ENCODE data around the gene ERMAP.

ERMAP gene

GRCh38 chr1:42846257-42847110 is 29.6 kb downstream of the ERMAP start, which contains the start of gene ZNF691:
TSS of gene ZNF691 (plus strand) at chr1:42846613. CDS start at chr1:42849659, 3,046 bp downstream.
- peak; percentile 43 to 49 (median 47) for TF ChIP-seq CTCF (IDR thresholded peaks at IDR 0.05; ENCODE audit: unreplicated experiment in 3 of 3)
- Mint-ChIP-seq H3K9me3 (peaks cover 11% of the 10 kb centered on the region), H3K27ac (peak within 1 kb of the TSS; percentile 55 to 87 (median 80)), H3K36me3 (ENCODE audit: low read depth) (peaks cover 42% of the 10 kb centered on the region), H3K4me1 (peaks cover 34% of the 10 kb centered on the region), H3K4me3 (peak within 1 kb of the TSS; percentile 96 to 100 (median 97)), H3K27me3 (ENCODE audit: low read depth) (no peaks in the 10 kb centered on the region)

- H3K9me3 Mint-ChIP-seq = peaks cover 11% of the 10 kb centered on the region
- H3K27me3 Mint-ChIP-seq (ENCODE audit: low read depth) = no peaks in the 10 kb centered on the region
- H3K27ac Mint-ChIP-seq = peak overlapping the region; percentile 55 to 87 (median 80)
- no peak for TF ChIP-seq CTCF (IDR thresholded peaks at IDR 0.05; ENCODE audit: unreplicated experiment in 3 of 3)
- peaks cover 46% of the 10 kb centered on the region for H3K36me3 Mint-ChIP-seq (ENCODE audit: low read depth)
- peak overlapping the region; percentile 96 to 100 (median 97) for H3K4me3 Mint-ChIP-seq
- peaks cover 34% of the 10 kb centered on the region for H3K4me1 Mint-ChIP-seq
These were observed 30.2 kb downstream of the ERMAP start for GRCh38 chr1:42847111-42847595.

- Mint-ChIP-seq H3K27ac (peak overlapping the region; percentile 55 to 87 (median 80)), H3K4me3 (peak overlapping the region; percentile 96 to 100 (median 97)), H3K9me3 (peaks cover 15% of the 10 kb centered on the region)
These were observed 31.0 kb downstream of the ERMAP start for GRCh38 chr1:42847721-42848460.

GRCh38 chr1:42848823-42849537 is 32.1 kb downstream of the ERMAP start:
- Mint-ChIP-seq H3K4me1 (peaks cover 34% of the 10 kb centered on the region), H3K27ac (peak overlapping the region in 1 of 3 experiments; percentile 60), H3K4me3 (peak overlapping the region in 2 of 3 experiments; percentile 33 to 96), H3K9me3 (peaks cover 15% of the 10 kb centered on the region), H3K27me3 (ENCODE audit: low read depth) (no peaks in the 10 kb centered on the region), H3K36me3 (ENCODE audit: low read depth) (peaks cover 53% of the 10 kb centered on the region)
- no peak for TF ChIP-seq CTCF (IDR thresholded peaks at IDR 0.05; ENCODE audit: unreplicated experiment in 3 of 3)

More at GRCh38 chr1:42847721-42848460, 31.0 kb downstream of the ERMAP start:
- H3K36me3 Mint-ChIP-seq (ENCODE audit: low read depth) = peaks cover 50% of the 10 kb centered on the region
- TF ChIP-seq CTCF (IDR thresholded peaks at IDR 0.05; ENCODE audit: unreplicated experiment in 3 of 3) = no peak
- no peaks in the 10 kb centered on the region for H3K27me3 Mint-ChIP-seq (ENCODE audit: low read depth)
- peaks cover 34% of the 10 kb centered on the region for H3K4me1 Mint-ChIP-seq

- H3K4me3 Mint-ChIP-seq = peak overlapping the region in 1 of 3 experiments; percentile 1
- H3K27ac Mint-ChIP-seq = no peak overlapping the region
- H3K4me1 Mint-ChIP-seq = peaks cover 34% of the 10 kb centered on the region
- peaks cover 15% of the 10 kb centered on the region for H3K9me3 Mint-ChIP-seq
- no peak for TF ChIP-seq CTCF (IDR thresholded peaks at IDR 0.05; ENCODE audit: unreplicated experiment in 3 of 3)
- no peaks in the 10 kb centered on the region for H3K27me3 Mint-ChIP-seq (ENCODE audit: low read depth)
- H3K36me3 Mint-ChIP-seq (ENCODE audit: low read depth) = peaks cover 56% of the 10 kb centered on the region
These were observed 33.0 kb downstream of the ERMAP start for GRCh38 chr1:42849944-42850343.
